Neural cell (in vitro differentiated cells): ENCODE measurements around the gene GRAP. TPM values are rescaled to one million over a fixed set of nuclear protein-coding genes. Genes with fewer than 3 reads are reported as not detected.

ENCODE experiments used
- H2AFZ ChIP-seq: fragments of 200-600, 300-800 bp; sonication (generic), shearing (Covaris generic); 2 replicates; pipeline ENCODE4 v1.6.0; 2014; ENCODE audit warnings: low read depth, mild to moderate bottlenecking, antibody characterized with exemption, low read length, moderate library complexity
- H3F3A ChIP-seq: fragments of 200-600 bp; shearing (Covaris generic); 2 replicates; pipeline ENCODE4 v1.6.1; 2016; ENCODE audit warnings: mild to moderate bottlenecking, moderate library complexity, mixed read lengths, antibody characterized with exemption, low read length; ENCODE audit not compliant: insufficient read depth, poor library complexity, severe bottlenecking
- H3K27ac ChIP-seq: fragments of 200-600, 300-800 bp; sonication (generic), shearing (Covaris generic); 2 replicates; pipeline ENCODE4 v1.5.1; 2014; ENCODE audit warnings: mild to moderate bottlenecking, low read length, moderate library complexity
- H3K27me3 ChIP-seq: fragments of 300-800, 200-600 bp; sonication (generic), shearing (Covaris generic); 2 replicates; pipeline ENCODE4 v1.6.0; 2014; ENCODE audit warnings: mild to moderate bottlenecking, low read depth, low read length, moderate library complexity; ENCODE audit not compliant: insufficient read depth
- H3K36me3 ChIP-seq: fragments of 300-800, 200-600 bp; sonication (generic), shearing (Covaris generic); 2 replicates; pipeline ENCODE4 v1.5.1; 2014; ENCODE audit warnings: mild to moderate bottlenecking, antibody characterized with exemption, low read length, moderate library complexity; ENCODE audit not compliant: insufficient read depth
- H3K4me2 ChIP-seq: fragments of 300-800, 200-600 bp; sonication (generic), shearing (Covaris generic); 2 replicates; pipeline ENCODE4 v1.6.0; 2014; ENCODE audit warnings: mild to moderate bottlenecking, low read length
- H3K4me3 ChIP-seq: fragments of 300-800, 200-600 bp; sonication (generic), shearing (Covaris generic); 2 replicates; pipeline ENCODE4 v1.5.1; 2014; ENCODE audit warnings: mild to moderate bottlenecking, low read length, moderate library complexity
- H3K79me2 ChIP-seq: fragments of 200-600 bp; shearing (Covaris generic); replicated peaks from 2 replicates; pipeline ENCODE4 v1.6.0; 2014; ENCODE audit warnings: mild to moderate bottlenecking, low read length, moderate library complexity; ENCODE audit not compliant: insufficient read depth
- H3K9ac ChIP-seq: fragments of 300-800, 200-600 bp; sonication (generic), shearing (Covaris generic); 2 replicates; pipeline ENCODE4 v1.6.1; 2016; ENCODE audit warnings: mild to moderate bottlenecking, low read length, mixed read lengths
- H3K9me2 ChIP-seq: fragments of 200-600 bp; shearing (Covaris generic); 2 replicates; pipeline ENCODE4 v1.6.1; 2016; ENCODE audit warnings: mild to moderate bottlenecking, low read length, mixed read lengths; ENCODE audit not compliant: insufficient read depth
- H3K9me3 ChIP-seq: fragments of 200-600, 300-800 bp; sonication (generic), shearing (Covaris generic); 2 replicates; pipeline ENCODE4 v1.6.1; 2016; ENCODE audit warnings: mild to moderate bottlenecking, mixed run types, low read length, moderate library complexity, mixed read lengths
- H4K20me1 ChIP-seq: fragments of 200-600 bp; shearing (Covaris generic); 2 replicates; pipeline ENCODE4 v1.6.1; 2016; ENCODE audit warnings: mild to moderate bottlenecking, mixed run types; ENCODE audit not compliant: insufficient read depth
- CTCF ChIP-seq: fragments of 450-650 bp; IDR thresholded peaks from 2 replicates; pipeline ENCODE4 v1.5.1; 2014; ENCODE audit warnings: antibody characterized with exemption, mild to moderate bottlenecking, moderate library complexity; ENCODE audit not compliant: poor library complexity, severe bottlenecking
- EP300 ChIP-seq: fragments of 450-650 bp; conservative IDR thresholded peaks from 2 replicates; pipeline ENCODE4 v1.6.1; 2014; ENCODE audit warnings: antibody characterized with exemption, mild to moderate bottlenecking, moderate library complexity; ENCODE audit not compliant: poor library complexity, severe bottlenecking
- EZH2 ChIP-seq: fragments of 200-600, 300-800 bp; shearing (Covaris generic), sonication (generic); IDR thresholded peaks from 2 replicates; pipeline ENCODE4 v1.6.1; 2014; ENCODE audit warnings: antibody characterized with exemption, low read length, borderline replicate concordance, mild to moderate bottlenecking; ENCODE audit not compliant: insufficient read depth, poor library complexity, severe bottlenecking
- MXI1 ChIP-seq: fragments of 450-650 bp; conservative IDR thresholded peaks from 2 replicates; pipeline ENCODE4 v1.6.1; 2014; ENCODE audit warnings: antibody characterized with exemption, mild to moderate bottlenecking; ENCODE audit not compliant: poor library complexity, severe bottlenecking
- POLR2AphosphoS5 ChIP-seq: IDR thresholded peaks from 2 replicates; pipeline ENCODE4 v1.6.1; 2012
- RAD21 ChIP-seq: fragments of 450-650 bp; conservative IDR thresholded peaks from 2 replicates; pipeline ENCODE4 v1.6.1; 2014; ENCODE audit warnings: antibody characterized with exemption, mild to moderate bottlenecking, moderate library complexity
- REST ChIP-seq: IDR thresholded peaks from 2 replicates; pipeline ENCODE4 v1.6.1; 2012; ENCODE audit warnings: borderline replicate concordance
- SMC3 ChIP-seq: fragments of 450-650 bp; conservative IDR thresholded peaks from 2 replicates; pipeline ENCODE4 v1.6.1; 2014; ENCODE audit warnings: antibody characterized with exemption, mild to moderate bottlenecking, moderate library complexity; ENCODE audit not compliant: poor library complexity
- TAF1 ChIP-seq: IDR thresholded peaks from 2 replicates; pipeline ENCODE4 v1.6.1; 2012; ENCODE audit warnings: low read depth
- polyA plus RNA-seq: library from polyadenylated mRNA; depleted of rRNA; stranded (reverse); fragments of >200 nt; gene quantifications from 2 replicates; pipeline ENCODE4 v1.2.3, GENCODE V29; 2014

Gene GRAP
- polyA plus RNA-seq, 1 donor from 2014 or later, result 0.42 TPM

DNA sequence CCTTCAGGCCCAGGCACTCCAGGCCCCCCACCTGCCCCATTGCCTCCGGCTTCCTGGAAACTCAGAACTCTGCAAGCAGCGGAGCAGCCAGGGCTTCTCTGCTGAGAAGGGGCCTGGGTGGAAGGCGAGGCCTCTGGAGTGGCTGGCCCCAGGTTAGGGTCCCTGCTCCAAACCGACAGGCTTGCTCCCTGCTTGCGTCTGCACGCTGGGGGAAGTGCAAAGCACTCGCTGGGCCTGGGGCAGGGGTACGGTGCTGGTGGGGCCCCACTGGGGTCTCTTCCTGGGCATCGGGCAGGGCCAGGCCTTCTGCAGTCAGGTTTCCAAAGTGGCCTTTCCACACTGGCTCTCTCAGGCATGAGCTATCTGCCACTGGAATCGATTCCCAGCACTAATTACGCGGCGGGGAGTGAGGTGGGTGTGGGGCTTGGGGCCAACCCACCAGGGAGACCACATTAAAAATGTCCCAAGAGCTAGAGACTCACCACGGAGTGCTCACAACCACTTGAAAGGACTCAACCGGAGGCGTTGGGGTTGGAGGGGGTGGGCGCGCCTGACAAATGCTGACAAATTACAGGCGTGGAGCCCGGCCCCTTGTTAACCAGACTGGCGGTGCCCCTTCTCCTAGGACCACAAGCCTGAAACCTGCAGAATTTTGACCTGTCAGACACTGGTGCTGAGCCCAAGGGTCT lies 60.1 kb downstream of the GRAP start:
- Histone ChIP-seq H3K27me3 (no peaks in the 10 kb centered on the region), H3K9ac (no peak overlapping the region), H3K4me2 (no peak overlapping the region), H2AFZ (no peak overlapping the region), H3K36me3 (no peaks in the 10 kb centered on the region), H3K27ac (no peak overlapping the region), H3F3A (no peaks in the 10 kb centered on the region), H3K9me3 (no peaks in the 10 kb centered on the region), H3K79me2 (no peaks in the 10 kb centered on the region), H3K4me3 (no peak overlapping the region), H4K20me1 (no peaks in the 10 kb centered on the region), H3K9me2 (no peaks in the 10 kb centered on the region)
- no peak for TF ChIP-seq CTCF
- no peak for TF ChIP-seq EP300
- TF ChIP-seq TAF1, result no peak
- no peak for TF ChIP-seq RAD21
- TF ChIP-seq REST, result no peak
- no peak for TF ChIP-seq EZH2
- TF ChIP-seq SMC3, result no peak
- TF ChIP-seq POLR2AphosphoS5, result no peak
- no peak for TF ChIP-seq MXI1

GRCh38 chr17:18985475-18985874 lies 61.3 kb downstream of the GRAP start:
- Histone ChIP-seq H3K27ac (no peak overlapping the region), H3F3A (no peaks in the 10 kb centered on the region), H3K9ac (no peak overlapping the region), H3K4me3 (no peak overlapping the region), H3K9me2 (no peaks in the 10 kb centered on the region), H3K4me2 (no peak overlapping the region), H3K9me3 (no peaks in the 10 kb centered on the region), H2AFZ (no peak overlapping the region), H3K79me2 (no peaks in the 10 kb centered on the region), H4K20me1 (no peaks in the 10 kb centered on the region), H3K36me3 (no peaks in the 10 kb centered on the region), H3K27me3 (no peaks in the 10 kb centered on the region)
- no peak for TF ChIP-seq TAF1
- no peak for TF ChIP-seq EZH2
